Calu3 (cell line): ENCODE results near the gene ADPRM. TPM values are rescaled to one million over a fixed set of nuclear protein-coding genes. Genes with fewer than 3 reads are reported as not detected.

Experiments
- BruUV-seq: library from RNA; stranded (reverse); fragments of 400-500 nt; replicated peaks from 2 replicates; lab custom pipeline; 2021; lab: Mats Ljungman, UMichigan
- CTCF ChIA-PET: fragments of 300-600 bp; sonication (Branson Sonifier 250); formaldehyde crosslinking; loops from one replicate; lab custom pipeline; 2022; ENCODE audit warnings: antibody characterized with exemption; lab: Charles Lee
- DNase-seq: peaks from one replicate; pipeline ENCODE4 v3.0.0; 2022
- H3K27ac Mint-ChIP-seq: one replicate; pipeline ENCODE4 v1.8.0; 2022; ENCODE audit warnings: mixed read lengths; ENCODE audit not compliant: unreplicated experiment
- H3K27me3 Mint-ChIP-seq: one replicate; pipeline ENCODE4 v1.8.0; 2022; ENCODE audit warnings: mixed read lengths; ENCODE audit not compliant: unreplicated experiment
- H3K36me3 Mint-ChIP-seq: one replicate; pipeline ENCODE4 v1.8.0; 2022; ENCODE audit warnings: mild to moderate bottlenecking, moderate library complexity, mixed read lengths; ENCODE audit not compliant: insufficient read depth, unreplicated experiment
- H3K4me1 Mint-ChIP-seq: one replicate; pipeline ENCODE4 v1.8.0; 2022; ENCODE audit warnings: mild to moderate bottlenecking, low read depth, mixed read lengths; ENCODE audit not compliant: unreplicated experiment
- H3K4me3 Mint-ChIP-seq: one replicate; pipeline ENCODE4 v1.8.0; 2022; ENCODE audit warnings: mild to moderate bottlenecking, low read depth, moderate library complexity, mixed read lengths; ENCODE audit not compliant: unreplicated experiment
- H3K9me3 Mint-ChIP-seq: one replicate; pipeline ENCODE4 v1.8.0; 2022; ENCODE audit warnings: low read depth, mixed read lengths; ENCODE audit not compliant: unreplicated experiment
- CTCF ChIP-seq: fragments of 200-600 bp; IDR thresholded peaks from one replicate; pipeline ENCODE4 v1.8.0; 2022; ENCODE audit warnings: antibody characterized with exemption; ENCODE audit not compliant: unreplicated experiment
- intact Hi-C: fragments of 100-400 bp; cut with micrococcal nuclease; formaldehyde crosslinking; loops from one replicate; pipeline ENCODE4 v1.10.0; 2022; ENCODE audit not compliant: unreplicated experiment
- total RNA-seq: library from RNA; stranded (reverse); gene quantifications from 2 replicates; pipeline ENCODE4 v1.2.3, GENCODE V29; 2022

Gene ADPRM
- total RNA-seq, 1 experiment from 2014 or later, result 3.2 TPM

- TF ChIP-seq CTCF, result no peak
These were observed 37.9 kb downstream of the ADPRM start for GRCh38 chr17:10735251-10735650.

GRCh38 chr17:10735821-10736220, 38.4 kb downstream of the ADPRM start:
- H3K4me3 Mint-ChIP-seq, result no peak overlapping the region
- no TSS peak for BruUV-seq
- intact Hi-C loops, result no loop called here
- H3K36me3 Mint-ChIP-seq, result no peaks in the 10 kb centered on the region
- peaks cover 53% of the 10 kb centered on the region for H3K27me3 Mint-ChIP-seq
- no peak for TF ChIP-seq CTCF
- DNase-seq, result no peak
- H3K9me3 Mint-ChIP-seq, result no peaks in the 10 kb centered on the region
- H3K27ac Mint-ChIP-seq, result no peak overlapping the region
- H3K4me1 Mint-ChIP-seq, result peaks cover 18% of the 10 kb centered on the region
- CTCF ChIA-PET, result interaction anchor here (2.6 kb wide), 1 partner anchor 108 kb away, joined by 34 read pairs; no protein-coding TSS in a partner anchor

More at GRCh38 chr17:10735251-10735650, 37.9 kb downstream of the ADPRM start:
- CTCF ChIA-PET, result interaction anchor here (2.6 kb wide), 1 partner anchor 109 kb away, joined by 34 read pairs; no protein-coding TSS in a partner anchor
- peaks cover 24% of the 10 kb centered on the region for H3K4me1 Mint-ChIP-seq
- intact Hi-C loops, result no loop called here
- peaks cover 57% of the 10 kb centered on the region for H3K27me3 Mint-ChIP-seq
- H3K27ac Mint-ChIP-seq, result no peak overlapping the region
- H3K9me3 Mint-ChIP-seq, result no peaks in the 10 kb centered on the region
- no peak overlapping the region for H3K4me3 Mint-ChIP-seq
- BruUV-seq, result no TSS peak
- no peaks in the 10 kb centered on the region for H3K36me3 Mint-ChIP-seq
- DNase-seq, result no peak

- DNase-seq, result peak; percentile 72
- peaks cover 54% of the 10 kb centered on the region for H3K27me3 Mint-ChIP-seq
- CTCF ChIA-PET, result interaction anchor here (0.6 to 2.6 kb wide), 7 partner anchors 12 to 408 kb away, joined by 3 to 34 read pairs (median 4); no protein-coding TSS in a partner anchor
These were observed 39.8 kb downstream of the ADPRM start for GRCh38 chr17:10737168-10737622.

GRCh38 chr17:10737736-10738135, 40.3 kb downstream of the ADPRM start:
- H3K27me3 Mint-ChIP-seq, result peaks cover 56% of the 10 kb centered on the region
- no TSS peak for BruUV-seq
- no peaks in the 10 kb centered on the region for H3K36me3 Mint-ChIP-seq
- H3K4me3 Mint-ChIP-seq, result no peak overlapping the region
- CTCF ChIA-PET, result interaction anchor here (0.6 to 2.6 kb wide), 7 partner anchors 12 to 407 kb away, joined by 3 to 34 read pairs (median 4); no protein-coding TSS in a partner anchor
- no peaks in the 10 kb centered on the region for H3K9me3 Mint-ChIP-seq
- peaks cover 14% of the 10 kb centered on the region for H3K4me1 Mint-ChIP-seq
- no peak overlapping the region for H3K27ac Mint-ChIP-seq
- TF ChIP-seq CTCF, result no peak
- intact Hi-C loops, result loop anchor here (1.0 kb wide), 1 partner anchor 108 kb away; no protein-coding TSS in a partner anchor
- DNase-seq, result no peak

More at GRCh38 chr17:10737168-10737622, 39.8 kb downstream of the ADPRM start:
- BruUV-seq, result no TSS peak
- Mint-ChIP-seq H3K9me3 (no peaks in the 10 kb centered on the region), H3K4me3 (no peak overlapping the region), H3K36me3 (no peaks in the 10 kb centered on the region), H3K27ac (no peak overlapping the region), H3K4me1 (peaks cover 14% of the 10 kb centered on the region)
- TF ChIP-seq CTCF, result peak; percentile 34
- intact Hi-C loops, result loop anchor here (1.0 kb wide), 1 partner anchor 108 kb away; no protein-coding TSS in a partner anchor
